NOMO-1 (cell line): ENCODE measurements around the gene FJX1.
A peak's percentile ranks its signal among the peaks of the same experiment; 100 is the strongest.
"Not testable (repeated sequence)": the region's sequence is repeated elsewhere in the genome, so short reads cannot be mapped to it uniquely, and the experiment has no call there.

Experiments used
- DNase-seq, 2 experiments: peaks; one replicate each; lab custom pipeline; 2025; ENCODE audit not compliant: unreplicated experiment in 2 of 2; lab: John Stamatoyannopoulos, UW

Gene FJX1

GRCh38 chr11:35629914-35630313, 11.7 kb downstream of the FJX1 start:
- DNase-seq: no peak

- DNase-seq: no peak
These were observed 13.6 kb downstream of the FJX1 start for GRCh38 chr11:35631891-35632290.

- DNase-seq: no peak
These were observed 14.0 kb downstream of the FJX1 start for GRCh38 chr11:35632301-35632700.

DNA sequence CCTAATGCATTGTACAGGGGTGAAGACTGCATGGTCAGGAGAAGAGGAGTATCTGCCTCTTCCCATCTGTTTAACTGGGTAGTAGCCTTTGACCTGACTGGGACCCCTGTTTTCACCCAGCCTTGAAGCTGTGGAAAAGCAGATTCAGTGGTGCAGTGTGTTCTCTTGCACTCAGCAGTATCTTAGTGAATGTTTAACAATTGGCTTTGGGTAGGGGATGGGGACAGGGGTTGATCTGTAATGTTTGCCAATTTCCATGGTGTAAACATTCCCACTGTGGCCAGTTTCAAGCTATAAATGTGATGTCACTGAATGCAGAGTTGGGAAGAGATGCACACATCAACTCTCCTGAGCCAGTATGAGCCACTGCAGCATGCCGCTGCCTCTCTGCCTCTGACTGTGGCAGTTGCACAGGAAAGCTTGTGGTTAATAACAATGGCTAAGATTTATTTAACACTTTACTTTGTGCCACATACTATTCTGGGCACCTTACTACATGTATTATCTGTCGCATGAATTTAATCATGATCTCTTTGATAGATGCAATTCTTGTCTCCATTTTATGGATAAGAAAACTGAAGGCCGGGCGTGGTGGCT, 15.7 kb downstream of the FJX1 start:
- no peak for DNase-seq

DNA sequence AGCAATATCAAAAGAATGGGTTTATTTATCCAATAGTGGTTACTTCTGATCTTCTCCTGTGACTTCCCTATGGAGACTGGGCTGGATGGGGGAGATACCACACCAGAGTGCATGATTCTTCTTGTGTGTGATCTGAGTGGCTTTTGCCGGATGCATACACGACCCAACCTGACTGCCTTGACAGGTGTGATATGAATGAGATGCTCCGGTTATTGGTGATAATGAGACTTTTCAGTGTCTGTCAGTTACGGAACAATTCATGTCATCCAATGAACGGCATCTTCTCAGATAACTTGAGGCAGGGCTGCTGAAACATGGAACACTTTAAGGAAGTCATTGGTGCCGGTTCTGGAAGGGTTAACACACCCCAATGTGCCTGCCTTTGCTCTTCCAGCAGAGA, 17.7 kb downstream of the FJX1 start:
- DNase-seq: no peak

DNA sequence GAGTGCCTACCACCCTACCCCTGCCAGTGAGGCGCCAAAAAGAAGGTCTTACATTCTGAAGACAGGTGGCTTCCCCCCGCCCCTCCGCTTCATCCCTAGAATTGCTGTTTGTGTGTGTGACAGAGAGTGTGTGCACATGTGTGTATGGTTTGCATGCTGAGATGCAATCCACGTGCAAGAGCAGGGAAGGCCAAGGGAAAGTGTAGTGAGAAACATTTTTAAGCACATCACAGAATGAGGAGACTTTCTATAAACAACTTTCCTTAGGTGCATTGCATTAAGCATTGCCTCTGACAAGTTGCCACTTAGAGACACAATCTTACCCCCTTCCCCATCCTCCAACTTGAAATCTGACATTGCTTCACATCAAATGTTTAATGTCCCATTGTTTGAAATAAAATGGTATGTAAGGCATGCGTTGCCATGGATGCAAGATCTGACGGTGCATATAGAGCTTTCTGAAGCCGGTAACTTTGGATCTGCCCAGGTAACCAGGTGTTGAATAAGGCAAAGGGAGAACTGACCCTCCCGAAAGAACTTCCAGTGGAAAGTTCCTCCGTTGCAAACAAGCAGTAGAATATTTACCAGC, 21.4 kb downstream of the FJX1 start:
- no peak for DNase-seq

DNA sequence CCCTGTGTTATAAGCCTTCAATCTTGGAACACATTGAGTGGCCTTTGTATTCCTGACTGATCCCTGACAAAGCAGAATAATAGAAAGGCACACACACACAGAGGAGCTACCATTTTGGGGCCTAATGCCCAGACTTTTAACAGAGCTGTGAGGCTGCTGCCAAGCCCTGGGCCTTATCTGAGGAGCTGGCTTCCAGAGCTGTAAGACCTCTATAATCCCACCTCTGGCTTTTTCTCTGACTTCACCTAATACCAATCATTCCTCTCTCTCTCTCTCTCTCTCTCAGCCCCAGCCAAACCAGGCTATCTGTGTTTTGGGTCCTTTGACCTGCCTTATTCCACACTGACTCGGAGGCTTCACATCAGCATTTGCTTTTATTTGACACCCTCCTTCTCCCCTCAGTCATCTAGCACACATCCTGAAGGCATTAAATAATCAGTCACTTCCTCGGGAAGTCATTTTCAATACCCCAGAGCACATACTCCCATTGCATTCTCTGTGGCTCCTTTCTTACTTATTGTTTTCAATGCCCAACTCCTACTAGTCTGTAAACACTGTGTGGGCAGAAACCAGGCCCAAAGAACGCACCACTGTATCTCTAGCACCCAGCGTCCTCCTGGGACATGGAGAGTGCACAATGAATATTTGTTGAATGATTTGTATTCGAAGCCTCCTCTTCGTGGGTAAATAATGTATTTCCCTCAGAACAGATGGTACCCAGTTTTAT, 23.1 kb downstream of the FJX1 start:
- DNase-seq: no peak

DNA sequence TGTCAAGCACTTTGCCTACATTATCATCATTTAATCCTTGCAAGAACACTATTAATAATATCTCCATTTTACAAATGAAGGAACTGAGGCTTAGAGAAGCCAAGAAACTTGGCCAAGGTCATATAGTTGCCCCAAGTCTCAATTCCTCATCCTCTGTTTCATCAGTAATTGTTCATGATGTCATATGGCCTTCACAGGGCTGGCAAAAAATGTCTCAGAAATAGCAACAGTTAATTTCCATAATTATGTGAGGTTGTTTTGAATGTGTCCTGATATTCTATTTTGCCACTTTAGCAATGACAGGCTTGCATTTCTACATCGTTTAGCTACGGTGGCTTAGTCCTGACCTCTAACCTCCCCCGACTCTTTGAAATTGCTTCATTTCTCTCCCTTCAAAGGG, 23.7 kb downstream of the FJX1 start:
- DNase-seq: no peak

GRCh38 chr11:35647421-35648093, 29.3 kb downstream of the FJX1 start:
- no peak for DNase-seq

DNA sequence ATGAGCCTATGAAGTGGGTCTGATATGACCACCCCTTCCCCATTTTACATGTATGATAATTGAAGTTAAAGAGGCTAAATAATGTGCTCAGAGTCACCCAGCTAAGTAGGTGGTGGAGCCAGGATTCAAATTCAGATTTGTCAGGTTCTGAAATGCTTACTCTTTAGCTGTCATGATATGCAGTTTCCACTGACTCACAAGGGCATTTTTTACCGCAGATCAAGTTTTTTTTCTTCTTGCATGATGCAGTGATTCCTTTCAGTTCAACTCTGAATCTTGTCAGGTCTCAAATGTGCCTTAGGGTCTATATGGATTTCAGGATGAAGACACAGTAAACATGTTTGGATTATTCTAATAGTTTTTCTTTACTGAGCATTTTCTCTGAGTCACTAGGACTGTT, 31.7 kb downstream of the FJX1 start:
- no peak for DNase-seq

DNA sequence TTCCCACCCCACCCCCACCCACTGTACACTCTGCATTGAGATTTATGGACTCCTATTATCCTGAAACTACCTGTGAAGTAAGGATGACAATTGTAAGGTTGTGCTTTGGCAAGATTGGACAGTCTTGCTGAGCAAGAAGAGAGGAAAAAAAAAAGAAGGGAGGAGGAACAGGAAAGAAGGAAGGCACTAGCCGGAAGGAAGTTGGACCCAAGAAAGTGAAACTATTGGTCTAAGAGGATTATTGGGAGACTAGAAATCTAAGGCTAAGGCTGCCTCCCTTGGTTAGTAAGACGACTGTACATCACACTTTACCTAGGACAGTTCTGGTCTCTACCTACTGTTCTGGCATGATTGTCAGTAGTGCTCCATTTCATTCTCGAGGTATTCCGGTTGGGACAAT, 32.2 kb downstream of the FJX1 start:
- no peak for DNase-seq

DNA sequence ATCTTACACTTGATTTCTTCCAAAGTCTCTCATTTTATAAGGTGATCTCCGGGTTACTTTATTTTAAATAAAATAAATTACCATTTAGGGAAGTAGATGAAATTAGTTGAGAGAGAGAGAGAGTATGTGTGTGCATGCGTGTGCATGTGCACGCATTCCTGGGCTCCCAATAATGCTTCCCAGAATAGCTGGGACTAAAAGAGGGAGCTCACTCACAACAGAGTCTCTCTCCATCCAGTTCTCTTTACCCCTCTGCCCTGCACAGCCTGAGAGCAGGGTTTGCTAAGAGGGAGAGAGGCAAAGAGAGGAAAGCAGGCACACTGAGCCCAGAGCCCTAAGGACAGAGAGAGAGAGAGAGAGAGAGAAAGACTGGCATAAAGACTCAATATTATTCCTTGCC, 33.0 kb downstream of the FJX1 start:
- no peak for DNase-seq

DNA sequence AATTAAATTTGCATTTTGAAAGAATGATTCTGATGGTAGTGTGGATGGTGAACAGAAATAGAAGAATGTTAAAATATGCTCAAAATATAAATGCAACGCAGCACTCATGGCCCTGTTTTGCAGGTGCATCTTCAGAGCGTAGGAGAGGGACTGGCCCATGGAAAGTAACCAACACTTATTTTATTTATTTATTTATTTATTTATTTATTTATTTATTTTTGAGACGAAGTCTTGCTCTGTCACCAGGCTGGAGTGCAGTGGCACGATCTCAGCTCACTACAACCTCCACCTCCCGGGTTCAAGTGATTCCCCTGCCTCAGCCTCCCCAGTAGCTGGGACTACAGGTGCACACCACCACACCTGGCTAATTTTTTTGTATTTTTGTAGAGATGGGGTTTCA, 34.5 kb downstream of the FJX1 start:
- not testable (repeated sequence) for DNase-seq

DNA sequence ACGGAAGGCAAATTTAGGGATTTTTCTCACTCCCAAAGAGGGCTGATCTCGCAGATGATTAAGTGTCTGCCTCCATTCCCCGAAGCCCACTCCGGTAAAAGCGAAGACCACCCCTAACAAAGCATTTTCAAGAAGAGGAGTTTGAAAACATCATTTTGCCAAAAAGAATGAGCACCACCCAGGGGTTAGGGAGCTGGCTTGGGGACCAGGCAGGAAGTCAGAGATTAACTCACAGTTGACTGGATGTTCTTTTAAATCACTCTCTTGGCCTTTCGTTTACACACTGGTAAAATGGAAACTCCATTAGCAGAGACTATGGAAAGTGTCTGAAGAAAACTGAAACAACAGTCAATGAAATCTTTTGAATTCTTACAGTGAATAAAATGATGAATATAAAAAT, 36.5 kb downstream of the FJX1 start:
- no peak for DNase-seq

DNA sequence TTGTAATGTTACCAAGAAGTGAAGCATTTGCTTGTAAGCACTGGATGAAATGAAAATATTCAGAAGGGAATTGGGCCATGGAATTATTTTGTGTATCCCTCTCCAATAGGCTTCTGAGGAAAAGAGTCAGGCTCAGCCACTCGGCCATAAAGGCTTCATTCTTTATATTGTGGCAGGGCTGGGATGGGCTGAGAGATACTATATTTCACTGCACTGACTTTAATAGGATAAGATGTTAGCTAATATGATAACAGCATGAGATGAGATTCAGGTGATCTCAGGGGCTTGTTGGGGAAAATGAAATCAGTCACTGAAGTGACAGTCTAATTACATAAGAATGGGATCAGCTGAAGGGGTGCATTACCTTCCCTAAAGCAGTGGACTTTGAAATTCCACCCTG, 37.0 kb downstream of the FJX1 start:
- DNase-seq: no peak

DNA sequence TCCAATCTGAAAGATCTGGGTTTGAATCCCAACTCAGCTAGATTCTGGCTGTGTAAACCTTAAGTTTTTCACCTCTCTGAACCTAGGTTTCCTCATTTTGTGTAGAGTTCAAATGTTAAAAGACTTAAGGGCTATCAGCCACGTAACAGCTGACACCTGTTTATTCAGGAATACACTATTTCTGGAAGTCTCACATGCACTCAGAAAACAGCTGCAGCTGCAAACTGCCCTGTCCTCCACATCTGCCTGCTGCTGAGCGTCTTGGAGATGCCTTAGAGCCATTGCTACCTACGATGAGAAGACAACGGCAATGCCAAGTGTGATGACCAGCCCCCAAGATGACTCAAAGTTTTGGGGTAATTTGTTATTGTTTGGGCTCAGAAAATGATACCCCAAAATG, 37.6 kb downstream of the FJX1 start:
- DNase-seq: no peak

GRCh38 chr11:35658020-35658948, 40.0 kb downstream of the FJX1 start:
- no peak for DNase-seq

DNA sequence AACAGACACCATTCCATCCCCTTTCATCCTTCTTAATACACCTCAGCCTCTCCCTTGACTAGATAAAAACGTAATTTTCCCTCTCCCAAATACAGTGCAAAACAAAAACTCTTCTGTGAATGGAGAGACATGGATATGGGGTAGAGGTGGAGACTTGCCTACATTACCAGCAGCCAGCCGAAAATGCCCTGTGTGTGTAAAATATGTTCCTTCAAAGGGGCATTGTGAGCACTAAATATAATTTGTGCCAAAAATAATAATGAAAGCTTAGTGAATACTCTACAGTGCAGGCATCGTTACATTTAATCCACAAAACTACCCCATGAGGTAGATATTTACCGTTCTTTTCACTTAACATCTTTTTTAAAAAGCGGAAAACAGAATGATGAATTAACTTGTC, 43.3 kb downstream of the FJX1 start:
- no peak for DNase-seq

DNA sequence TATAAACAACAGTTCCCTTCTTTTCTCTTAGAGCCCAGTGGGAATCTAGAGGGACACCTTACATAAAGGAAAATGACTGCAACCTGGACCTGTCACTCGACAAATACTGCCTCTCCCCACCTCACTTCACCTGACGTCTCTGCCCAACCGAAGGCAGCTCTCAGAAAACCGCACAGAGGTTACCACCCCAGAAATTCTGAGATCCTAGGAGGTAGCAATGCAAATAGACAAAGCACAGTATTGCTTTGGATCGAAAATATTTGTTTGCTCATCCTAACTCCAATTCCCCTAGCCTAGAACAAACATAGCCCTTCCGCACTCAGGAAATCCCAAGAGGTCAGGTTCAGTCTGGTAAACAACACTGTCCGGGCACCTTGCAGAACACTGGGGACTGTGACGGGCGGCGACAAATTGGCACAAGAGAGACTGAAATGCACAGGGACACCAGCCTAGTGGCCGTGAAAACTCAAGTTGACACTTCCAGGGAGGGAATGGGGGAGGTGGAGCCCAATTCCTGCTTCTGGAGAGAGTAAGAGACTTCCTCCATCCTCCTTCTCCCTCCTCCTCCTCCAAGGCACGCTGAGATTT, 43.9 kb downstream of the FJX1 start:
- DNase-seq: peak; percentile 48 to 67

DNA sequence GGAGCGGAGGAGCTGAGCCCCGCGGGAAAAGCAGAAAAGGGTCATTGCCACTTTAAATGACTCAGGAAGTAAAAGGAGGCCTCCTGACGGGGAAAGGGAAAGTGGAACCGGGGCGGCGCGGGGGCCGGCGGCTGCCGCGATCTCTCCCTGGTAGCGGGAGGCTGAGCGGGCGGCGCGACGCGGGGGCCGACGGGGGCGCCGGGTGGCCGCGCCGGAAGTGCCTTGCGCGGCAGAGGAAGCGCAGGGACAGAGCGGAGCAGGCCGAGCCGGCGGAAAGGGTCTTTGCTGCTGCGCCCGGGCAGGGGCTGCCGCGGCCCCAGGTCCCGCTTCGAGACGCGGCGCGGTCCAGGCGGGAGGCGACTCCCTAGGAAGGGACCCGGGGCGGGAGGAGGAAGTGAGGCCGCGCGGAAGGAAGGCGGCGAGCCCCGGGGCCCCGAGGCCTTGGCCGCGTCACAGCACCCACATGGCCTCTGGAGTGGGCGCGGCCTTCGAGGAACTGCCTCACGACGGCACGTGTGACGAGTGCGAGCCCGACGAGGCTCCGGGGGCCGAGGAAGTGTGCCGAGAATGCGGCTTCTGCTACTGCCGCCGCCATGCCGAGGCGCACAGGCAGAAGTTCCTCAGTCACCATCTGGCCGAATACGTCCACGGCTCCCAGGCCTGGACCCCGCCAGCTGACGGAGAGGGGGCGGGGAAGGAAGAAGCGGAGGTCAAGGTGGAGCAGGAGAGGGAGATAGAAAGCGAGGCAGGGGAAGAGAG, 44.6 kb downstream of the FJX1 start, which contains the start of gene TRIM44:
TSS of gene TRIM44 (plus strand) at position 127 of the 759 bp plus-strand sequence. CDS start at position 464, 337 bp downstream.
- peak; percentile 85 to 87 for DNase-seq
